Keratinocyte (primary cell): Measurements from ENCODE around the gene MALRD1. TPM values are rescaled to one million over a fixed set of nuclear protein-coding genes. Genes with fewer than 3 reads are reported as not detected.

ENCODE experiments used
- DNase-seq: peaks from one replicate; pipeline ENCODE4 v3.0.0-alpha.2; 2011; ENCODE audit warnings: low read depth, missing footprints, low spot score
- FAIRE-seq: peaks from 2 replicates; lab custom pipeline; 2011; peaks lifted over from hg19 to GRCh38; lab: Jason Lieb, UNC
- H2AFZ ChIP-seq: 2 replicates; pipeline ENCODE4 v1.6.0; 2012; ENCODE audit warnings: low read length, control low read depth, inconsistent platforms; ENCODE audit not compliant: control insufficient read depth
- H3K27ac ChIP-seq: 2 replicates; pipeline ENCODE4 v1.5.1; 2011; ENCODE audit warnings: low read length; ENCODE audit not compliant: control insufficient read depth, insufficient read depth
- H3K27me3 ChIP-seq: 3 replicates; pipeline ENCODE4 v1.6.0; 2011; ENCODE audit warnings: low read length; ENCODE audit not compliant: control insufficient read depth, insufficient read depth; ENCODE audit errors: extremely low read depth
- H3K36me3 ChIP-seq, 2 experiments: 2 replicates in 1 of 2; 3 replicates in 1 of 2; pipeline ENCODE4 v1.5.1; 2011; ENCODE audit warnings: low read length in 2 of 2, mild to moderate bottlenecking in 1 of 2; ENCODE audit not compliant: control insufficient read depth in 2 of 2, insufficient read depth in 2 of 2; ENCODE audit errors: extremely low read depth in 1 of 2
- H3K4me1 ChIP-seq: 3 replicates; pipeline ENCODE4 v1.5.1; 2011; ENCODE audit warnings: low read length; ENCODE audit not compliant: control insufficient read depth, insufficient read depth; ENCODE audit errors: extremely low read depth
- H3K4me2 ChIP-seq: 3 replicates; pipeline ENCODE4 v1.6.0; 2011; ENCODE audit warnings: low read depth, low read length; ENCODE audit not compliant: control insufficient read depth, insufficient read depth; ENCODE audit errors: extremely low read depth
- H3K4me3 ChIP-seq, 3 experiments: fragments of 200-600 bp in 1 of 3; sonication (generic) in 1 of 3; 2 replicates in 2 of 3; 3 replicates in 1 of 3; pipeline ENCODE4 v1.5.1; 2011 to 2016; ENCODE audit warnings: low read length in 3 of 3, mild to moderate bottlenecking in 3 of 3, control low read depth in 2 of 3, inconsistent platforms in 1 of 3, low read depth in 1 of 3, mixed read lengths in 1 of 3, mixed run types in 1 of 3, moderate library complexity in 1 of 3; ENCODE audit not compliant: control insufficient read depth in 2 of 3, insufficient read depth in 2 of 3; ENCODE audit errors: extremely low read depth in 1 of 3
- H3K79me2 ChIP-seq: 2 replicates; pipeline ENCODE4 v1.6.0; 2012; ENCODE audit warnings: low read length; ENCODE audit not compliant: control insufficient read depth, insufficient read depth
- H3K9ac ChIP-seq: 3 replicates; pipeline ENCODE4 v1.6.0; 2011; ENCODE audit warnings: low read length; ENCODE audit not compliant: control insufficient read depth, insufficient read depth; ENCODE audit errors: extremely low read depth
- H3K9me1 ChIP-seq: 3 replicates; pipeline ENCODE4 v1.6.0; 2011; ENCODE audit warnings: low read length; ENCODE audit not compliant: control insufficient read depth, insufficient read depth; ENCODE audit errors: extremely low read depth
- H3K9me3 ChIP-seq: 2 replicates; pipeline ENCODE4 v1.5.1; 2012; ENCODE audit warnings: low read depth, low read length; ENCODE audit not compliant: control insufficient read depth
- H4K20me1 ChIP-seq: 3 replicates; pipeline ENCODE4 v1.6.0; 2011; ENCODE audit warnings: low read length; ENCODE audit not compliant: control insufficient read depth, insufficient read depth; ENCODE audit errors: extremely low read depth
- EZH2 ChIP-seq: IDR thresholded peaks from one replicate; pipeline ENCODE4 v1.6.1; 2012; ENCODE audit warnings: inconsistent platforms, mild to moderate bottlenecking, low read length, moderate library complexity
- dilution Hi-C: fragments of 300-500 bp; cut with MboI; formaldehyde crosslinking; loops from one replicate; pipeline ENCODE4 v1.7.0; 2020; ENCODE audit warnings: low sequenced_read_pairs; ENCODE audit not compliant: extremely low pct_ligation_motif_present
- polyA plus RNA-seq, 5 experiments: library from polyadenylated mRNA; depleted of rRNA in 3 of 5; stranded (reverse) in 3 of 5; stranded (forward) in 1 of 5; unstranded in 1 of 5; fragments of >200 nt; gene quantifications; 1 replicate in 1 of 5; 2 replicates in 3 of 5; 3 replicates in 1 of 5; pipeline versions ENCODE4 v1.2.1 to v1.2.3, GENCODE V29; 2011 to 2012; ENCODE audit warnings: missing spikeins in 2 of 5, low read depth in 1 of 5, low replicate concordance in 1 of 5
- TF ChIP-seq, protein P1 (sequence below), 3 experiments: IDR thresholded peaks in 1 of 3; conservative IDR thresholded peaks in 1 of 3; optimal IDR thresholded peaks in 1 of 3; 2 replicates in 2 of 3; 3 replicates in 1 of 3; pipeline versions ENCODE3 to v1.5.1; 2011; ENCODE audit warnings: low read length in 3 of 3, mild to moderate bottlenecking in 3 of 3, moderate library complexity in 2 of 3, control low read depth in 1 of 3, inconsistent platforms in 1 of 3; ENCODE audit not compliant: insufficient read depth in 2 of 3; ENCODE audit errors: extremely low read depth in 1 of 3

Gene MALRD1
- polyA plus RNA-seq, 1 donor (not counting 4 experiments of a cell fraction or from before 2014, with no cell fraction given): not detected

DNA sequence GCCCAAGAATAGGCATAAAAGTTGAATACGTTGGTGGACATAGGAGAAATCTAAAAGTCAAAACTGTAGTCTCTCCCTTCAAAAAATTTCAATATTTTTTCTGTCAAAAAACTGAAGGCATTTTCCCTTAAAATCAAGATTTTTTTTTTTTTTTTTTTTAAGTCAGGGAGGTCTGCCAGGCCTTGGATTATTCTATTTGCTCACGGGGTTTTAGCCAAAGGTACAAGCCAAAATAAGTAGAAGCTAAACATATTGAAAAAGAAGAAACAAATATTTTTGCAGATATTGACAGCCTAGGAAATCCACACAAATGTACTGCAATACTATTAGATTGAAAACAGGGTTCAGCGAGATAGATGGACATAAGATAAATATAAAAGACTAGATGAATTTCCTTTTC lies 577.6 kb downstream of the MALRD1 start:
- H3K9me3 ChIP-seq: no peaks in the 10 kb centered on the region
- no peak overlapping the region for H3K27ac ChIP-seq
- no peak for FAIRE-seq
- H3K79me2 ChIP-seq: no peaks in the 10 kb centered on the region
- no peak overlapping the region for H3K4me2 ChIP-seq
- H3K9ac ChIP-seq: no peak overlapping the region
- no peaks in the 10 kb centered on the region for H3K9me1 ChIP-seq
- dilution Hi-C loops: no loop called here
- no peaks in the 10 kb centered on the region for H3K27me3 ChIP-seq
- no peak overlapping the region for H3K4me3 ChIP-seq
- TF ChIP-seq, protein P1, sequence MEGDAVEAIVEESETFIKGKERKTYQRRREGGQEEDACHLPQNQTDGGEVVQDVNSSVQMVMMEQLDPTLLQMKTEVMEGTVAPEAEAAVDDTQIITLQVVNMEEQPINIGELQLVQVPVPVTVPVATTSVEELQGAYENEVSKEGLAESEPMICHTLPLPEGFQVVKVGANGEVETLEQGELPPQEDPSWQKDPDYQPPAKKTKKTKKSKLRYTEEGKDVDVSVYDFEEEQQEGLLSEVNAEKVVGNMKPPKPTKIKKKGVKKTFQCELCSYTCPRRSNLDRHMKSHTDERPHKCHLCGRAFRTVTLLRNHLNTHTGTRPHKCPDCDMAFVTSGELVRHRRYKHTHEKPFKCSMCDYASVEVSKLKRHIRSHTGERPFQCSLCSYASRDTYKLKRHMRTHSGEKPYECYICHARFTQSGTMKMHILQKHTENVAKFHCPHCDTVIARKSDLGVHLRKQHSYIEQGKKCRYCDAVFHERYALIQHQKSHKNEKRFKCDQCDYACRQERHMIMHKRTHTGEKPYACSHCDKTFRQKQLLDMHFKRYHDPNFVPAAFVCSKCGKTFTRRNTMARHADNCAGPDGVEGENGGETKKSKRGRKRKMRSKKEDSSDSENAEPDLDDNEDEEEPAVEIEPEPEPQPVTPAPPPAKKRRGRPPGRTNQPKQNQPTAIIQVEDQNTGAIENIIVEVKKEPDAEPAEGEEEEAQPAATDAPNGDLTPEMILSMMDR (optimal IDR thresholded peaks at IDR 0.05 in 1 of 3, IDR thresholded peaks at IDR 0.05 in 1 of 3, conservative IDR thresholded peaks at IDR 0.05 in 1 of 3; ENCODE audit: extremely low read depth in 1 of 3, insufficient read depth in 2 of 3, low read length in 3 of 3): no peak
- TF ChIP-seq EZH2: no peak
- no peaks in the 10 kb centered on the region for H3K36me3 ChIP-seq
- no peak for DNase-seq
- no peak overlapping the region for H2AFZ ChIP-seq
- H3K4me1 ChIP-seq: no peaks in the 10 kb centered on the region
- no peaks in the 10 kb centered on the region for H4K20me1 ChIP-seq

DNA sequence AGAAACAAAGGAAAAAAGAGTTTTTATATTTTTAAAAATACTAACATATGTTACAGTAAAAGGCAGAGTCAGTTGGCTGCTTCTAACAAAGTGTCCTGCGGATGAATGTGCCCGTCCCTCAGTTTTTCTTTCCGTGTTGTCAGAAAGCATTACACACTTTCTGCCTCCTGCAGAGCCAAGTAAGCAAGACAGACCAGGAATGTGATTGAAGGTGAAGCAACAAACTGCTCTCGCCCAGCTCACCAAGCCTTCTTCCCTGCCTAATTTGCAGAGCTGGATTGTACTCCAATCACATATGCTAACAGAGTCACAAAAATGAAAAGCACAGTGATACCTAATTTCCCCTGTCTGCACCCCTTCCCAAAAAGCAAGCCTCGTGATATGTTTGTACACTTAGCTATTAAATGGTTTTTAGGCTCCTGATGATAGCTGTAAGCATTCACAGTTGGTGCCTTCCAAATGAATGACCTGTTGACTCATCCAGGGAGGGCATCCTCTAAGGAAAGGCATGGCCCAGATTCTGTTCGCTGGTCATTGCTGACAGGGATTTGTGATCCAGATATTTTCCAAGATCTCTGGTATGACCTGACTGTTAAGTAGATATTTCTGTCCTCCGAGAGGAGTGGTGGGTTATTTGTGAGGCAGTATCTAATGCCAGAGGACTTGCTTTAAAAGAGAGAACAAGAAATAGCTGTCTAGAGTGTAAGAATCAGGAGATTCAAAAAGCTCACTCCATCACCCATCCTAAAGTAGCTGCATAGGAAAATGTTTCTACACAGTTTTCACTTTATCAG lies 580.4 kb downstream of the MALRD1 start:
- no peak for FAIRE-seq
- H3K4me1 ChIP-seq: no peaks in the 10 kb centered on the region
- TF ChIP-seq EZH2: no peak
- dilution Hi-C loops: no loop called here
- no peaks in the 10 kb centered on the region for H3K79me2 ChIP-seq
- no peak overlapping the region for H3K27ac ChIP-seq
- DNase-seq: no peak
- no peaks in the 10 kb centered on the region for H3K36me3 ChIP-seq
- no peaks in the 10 kb centered on the region for H4K20me1 ChIP-seq
- H3K9ac ChIP-seq: no peak overlapping the region
- H3K4me2 ChIP-seq: no peak overlapping the region
- no peak overlapping the region for H3K4me3 ChIP-seq
- no peaks in the 10 kb centered on the region for H3K9me3 ChIP-seq
- H3K9me1 ChIP-seq: no peaks in the 10 kb centered on the region
- H2AFZ ChIP-seq: no peak overlapping the region
- H3K27me3 ChIP-seq: no peaks in the 10 kb centered on the region
